ENCODE results near the gene COL1A1.

COL1A1 gene

GRCh38 chr17:50201276-50201854 lies at the start of gene COL1A1:
COL1A1 (minus strand) TSS chr17:50201631; CDS start chr17:50201513, 118 bp downstream.
- no peak for DNase-seq

GRCh38 chr17:50248255-50248654 lies 46.8 kb upstream of the COL1A1 start:
- DNase-seq = no peak

DNA sequence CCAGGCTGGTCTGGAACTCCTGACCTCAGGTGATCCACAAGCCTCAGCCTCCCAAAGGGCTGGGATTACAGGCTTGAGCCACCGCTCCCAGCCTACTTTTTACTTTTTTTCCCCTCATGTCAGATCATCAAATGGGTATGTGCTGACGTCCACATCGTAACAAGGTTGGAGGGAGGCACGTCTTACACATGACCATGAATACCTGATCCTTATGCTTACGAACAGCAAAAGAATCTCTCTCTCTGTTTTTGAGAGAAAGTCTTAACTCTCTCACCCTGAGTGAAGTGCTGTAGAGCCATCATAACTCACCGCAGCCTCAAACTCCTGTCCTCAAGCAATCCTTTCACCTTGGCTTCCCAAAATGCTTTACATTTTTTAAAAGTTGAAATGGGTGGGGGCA lies 43.3 kb upstream of the COL1A1 start:
- DNase-seq = no peak

DNA sequence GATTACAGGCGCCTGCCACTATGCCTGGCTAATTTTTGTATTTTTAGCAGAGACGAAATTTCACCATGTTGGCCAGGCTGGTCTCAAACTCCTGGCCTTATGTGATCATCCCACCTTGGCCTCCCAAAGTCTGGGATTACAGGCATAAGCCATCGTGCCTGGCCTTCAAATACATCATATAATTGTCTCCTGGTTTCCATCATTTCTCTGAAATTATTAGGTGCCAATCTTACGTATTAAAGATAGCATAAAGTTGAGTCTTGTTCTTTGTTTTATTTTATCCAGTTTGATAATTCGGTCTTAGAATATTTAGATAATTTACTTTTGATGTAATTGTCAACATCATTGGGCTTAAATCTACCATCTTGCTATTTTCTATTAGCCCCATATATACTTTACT lies 40.0 kb upstream of the COL1A1 start:
- DNase-seq = no peak

DNA sequence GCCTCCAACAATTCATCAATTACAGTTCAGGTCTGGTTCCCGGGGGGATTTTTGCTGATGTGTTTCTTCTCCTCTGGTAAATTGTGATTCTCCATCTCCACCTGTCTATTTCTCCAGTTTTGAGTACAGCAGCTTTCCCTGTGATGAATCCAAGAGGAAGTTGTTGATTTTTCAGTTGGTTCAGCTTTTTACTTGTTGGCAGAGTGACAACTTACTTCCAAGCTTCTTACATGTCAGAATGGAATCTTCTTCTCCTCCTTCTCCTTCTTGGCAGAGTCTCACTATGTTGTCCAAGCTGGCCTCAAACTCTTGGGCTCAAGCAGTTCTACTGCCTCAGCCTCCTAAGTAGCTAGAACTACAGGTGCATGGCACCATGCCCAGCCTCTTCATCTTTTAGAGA lies 39.4 kb upstream of the COL1A1 start:
- no peak for DNase-seq

GRCh38 chr17:50239937-50240336 lies 38.5 kb upstream of the COL1A1 start:
- DNase-seq = no peak

- DNase-seq = no peak
Observed at GRCh38 chr17:50238601-50239280, 37.3 kb upstream of the COL1A1 start.

DNA sequence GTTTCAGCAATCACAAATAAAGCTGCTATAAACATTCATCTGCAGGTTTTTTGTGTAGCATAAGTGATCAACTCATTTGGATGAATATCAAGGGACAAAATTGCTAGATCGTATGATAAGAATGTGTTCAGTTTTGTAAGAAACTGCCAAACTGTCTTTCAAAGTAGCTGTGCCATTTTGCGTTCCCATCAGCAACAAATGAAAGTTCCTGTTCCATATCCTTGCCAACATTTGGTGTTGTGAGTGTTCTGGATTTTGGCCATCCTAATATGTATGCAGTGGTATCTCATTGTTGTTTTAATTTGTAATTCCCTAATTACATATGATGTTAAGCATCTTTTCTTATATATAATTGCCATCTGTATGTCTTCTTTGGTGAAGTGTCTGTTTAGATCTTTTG lies 36.5 kb upstream of the COL1A1 start:
- DNase-seq = no peak

DNA sequence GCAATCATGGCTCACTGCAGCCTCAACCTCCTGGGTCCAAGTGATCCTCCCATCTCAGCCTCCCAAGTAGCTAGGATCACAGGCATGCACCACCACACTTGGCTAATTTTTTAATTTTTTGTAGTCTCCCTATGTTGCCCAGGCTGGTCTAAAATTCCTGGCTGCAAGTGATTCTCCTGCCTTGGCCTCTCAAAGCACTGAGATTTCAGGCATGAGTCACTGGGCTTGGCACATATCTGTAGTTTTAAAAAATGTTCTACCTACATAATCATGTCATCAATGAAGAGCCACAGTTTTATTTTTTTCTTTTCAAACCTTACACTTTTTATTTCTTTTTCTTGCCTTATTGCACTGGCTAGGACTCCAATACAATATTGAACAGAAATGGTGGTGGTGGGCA lies 33.1 kb upstream of the COL1A1 start:
- DNase-seq = no peak

DNA sequence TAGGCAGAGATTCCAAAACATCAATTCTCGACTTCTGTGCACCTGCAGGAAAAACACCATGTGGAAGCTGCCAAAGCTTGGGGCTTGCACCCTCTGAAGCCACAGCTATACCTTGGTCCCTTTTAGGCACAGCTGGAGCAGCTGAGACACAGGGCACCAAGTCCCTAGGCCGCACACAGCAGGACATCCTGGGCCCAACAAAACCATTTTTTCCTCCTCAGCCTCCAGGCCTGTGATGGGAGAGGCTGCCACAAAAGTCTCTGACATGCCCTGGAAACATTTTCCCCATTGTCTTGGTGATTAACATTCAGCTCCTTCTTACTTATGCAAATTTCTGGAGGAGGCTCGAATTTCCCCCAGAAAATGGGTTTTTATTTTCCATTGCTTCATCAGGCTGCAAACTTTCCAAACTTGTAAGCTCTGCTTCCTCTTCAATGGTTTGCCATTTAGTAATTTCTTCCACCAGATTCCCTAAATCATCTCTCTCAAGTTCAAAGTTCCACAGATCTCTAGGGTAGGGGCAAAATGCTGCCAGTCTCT lies 24.3 kb upstream of the COL1A1 start:
- no peak for DNase-seq

GRCh38 chr17:50222922-50223321 lies 21.5 kb upstream of the COL1A1 start:
- DNase-seq = no peak

GRCh38 chr17:50221864-50222545 lies 20.6 kb upstream of the COL1A1 start:
- no peak for DNase-seq

GRCh38 chr17:50221266-50221863 lies 19.9 kb upstream of the COL1A1 start:
- DNase-seq = no peak

DNA sequence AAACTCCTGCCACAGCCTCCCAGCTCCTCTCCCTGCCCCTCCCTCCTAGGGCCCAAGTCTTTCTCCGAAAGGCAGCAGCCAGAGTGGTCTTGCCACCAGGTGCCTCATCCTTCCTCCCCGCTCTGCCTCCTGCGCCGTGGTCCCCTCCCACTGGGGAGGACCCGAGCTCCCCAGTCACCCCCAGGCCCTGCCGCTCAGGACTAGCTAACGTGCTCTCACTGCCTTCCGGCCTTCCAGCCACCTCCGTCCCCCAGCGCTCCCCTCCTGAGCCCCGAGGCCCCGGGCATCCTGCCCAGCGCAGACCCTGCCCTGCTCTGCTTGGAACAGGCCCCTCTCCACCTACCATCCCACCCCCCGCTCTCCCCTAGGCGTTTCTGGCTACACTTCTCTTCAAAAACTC lies 19.4 kb upstream of the COL1A1 start:
- no peak for DNase-seq

- DNase-seq = no peak
Observed at GRCh38 chr17:50219939-50220465, 18.6 kb upstream of the COL1A1 start.

- DNase-seq = no peak
Observed at GRCh38 chr17:50219342-50219741, 17.9 kb upstream of the COL1A1 start.

GRCh38 chr17:50218771-50219315 lies 17.4 kb upstream of the COL1A1 start:
- no peak for DNase-seq

GRCh38 chr17:50218071-50218759 lies 16.8 kb upstream of the COL1A1 start:
- no peak for DNase-seq

DNA sequence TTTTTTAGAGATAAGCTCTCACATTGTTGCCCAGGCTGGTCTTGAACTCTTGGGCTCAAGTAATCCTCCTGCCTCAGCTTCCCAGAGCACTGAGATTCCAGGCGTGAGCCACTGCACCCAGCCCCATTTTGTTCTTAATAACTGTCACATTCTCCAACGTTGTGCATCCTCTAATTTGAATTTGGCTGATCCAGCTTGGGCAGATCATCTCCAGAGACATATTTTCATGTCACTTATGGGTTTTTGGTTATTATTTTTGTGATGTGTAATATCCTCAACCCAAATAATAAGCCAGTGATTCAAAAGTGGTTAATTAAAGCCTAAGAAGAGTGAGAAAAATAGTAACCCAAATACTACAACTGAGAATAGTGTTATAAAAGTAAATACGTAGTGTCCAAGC lies 16.2 kb upstream of the COL1A1 start:
- DNase-seq = no peak

- DNase-seq = no peak
Observed at GRCh38 chr17:50214976-50215760, 13.7 kb upstream of the COL1A1 start.

Measured in NCI-H2171 (cell line).